DND-41 (cell line): ENCODE results near the gene CATSPERZ.

Source experiments
- EZH2 ChIP-seq: IDR thresholded peaks from 3 replicates; pipeline ENCODE4 v1.6.1; 2012; ENCODE audit warnings: borderline replicate concordance, low read depth, mild to moderate bottlenecking, moderate library complexity, low read length, inconsistent platforms; ENCODE audit not compliant: severe bottlenecking
- TF ChIP-seq, protein P1 (sequence below): IDR thresholded peaks from 2 replicates; pipeline ENCODE4 v1.5.1; 2012; ENCODE audit warnings: borderline replicate concordance, low read length, moderate library complexity, mild to moderate bottlenecking; ENCODE audit not compliant: poor library complexity, severe bottlenecking; ENCODE audit errors: extremely low read depth

GRCh38 chr11:64313491-64314145, 13.5 kb downstream of the CATSPERZ start:
- TF ChIP-seq, protein P1, sequence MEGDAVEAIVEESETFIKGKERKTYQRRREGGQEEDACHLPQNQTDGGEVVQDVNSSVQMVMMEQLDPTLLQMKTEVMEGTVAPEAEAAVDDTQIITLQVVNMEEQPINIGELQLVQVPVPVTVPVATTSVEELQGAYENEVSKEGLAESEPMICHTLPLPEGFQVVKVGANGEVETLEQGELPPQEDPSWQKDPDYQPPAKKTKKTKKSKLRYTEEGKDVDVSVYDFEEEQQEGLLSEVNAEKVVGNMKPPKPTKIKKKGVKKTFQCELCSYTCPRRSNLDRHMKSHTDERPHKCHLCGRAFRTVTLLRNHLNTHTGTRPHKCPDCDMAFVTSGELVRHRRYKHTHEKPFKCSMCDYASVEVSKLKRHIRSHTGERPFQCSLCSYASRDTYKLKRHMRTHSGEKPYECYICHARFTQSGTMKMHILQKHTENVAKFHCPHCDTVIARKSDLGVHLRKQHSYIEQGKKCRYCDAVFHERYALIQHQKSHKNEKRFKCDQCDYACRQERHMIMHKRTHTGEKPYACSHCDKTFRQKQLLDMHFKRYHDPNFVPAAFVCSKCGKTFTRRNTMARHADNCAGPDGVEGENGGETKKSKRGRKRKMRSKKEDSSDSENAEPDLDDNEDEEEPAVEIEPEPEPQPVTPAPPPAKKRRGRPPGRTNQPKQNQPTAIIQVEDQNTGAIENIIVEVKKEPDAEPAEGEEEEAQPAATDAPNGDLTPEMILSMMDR = no peak
- TF ChIP-seq EZH2 = no peak
